ENCODE measurements around the gene DNAAF1.

DNA sequence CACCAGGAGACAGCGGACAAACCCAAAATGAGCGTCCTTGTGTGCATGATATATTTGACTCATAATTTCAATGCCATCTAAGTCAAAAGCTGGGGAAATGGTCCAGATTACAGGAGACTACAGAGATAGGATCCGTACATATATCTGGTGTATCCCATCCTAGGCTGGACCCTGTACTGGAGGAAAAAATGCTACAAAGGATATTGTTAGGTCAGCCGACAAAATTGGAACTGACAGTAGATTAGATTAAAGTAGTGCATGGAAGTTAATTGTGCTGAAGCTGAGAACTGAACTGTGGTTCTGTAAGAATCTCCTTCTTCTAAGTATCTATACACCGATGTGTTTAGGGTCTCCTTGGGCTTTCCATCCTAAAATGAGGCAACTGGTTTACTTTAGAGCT lies 70.4 kb downstream of the DNAAF1 start:
- TF ChIP-seq, protein P1, sequence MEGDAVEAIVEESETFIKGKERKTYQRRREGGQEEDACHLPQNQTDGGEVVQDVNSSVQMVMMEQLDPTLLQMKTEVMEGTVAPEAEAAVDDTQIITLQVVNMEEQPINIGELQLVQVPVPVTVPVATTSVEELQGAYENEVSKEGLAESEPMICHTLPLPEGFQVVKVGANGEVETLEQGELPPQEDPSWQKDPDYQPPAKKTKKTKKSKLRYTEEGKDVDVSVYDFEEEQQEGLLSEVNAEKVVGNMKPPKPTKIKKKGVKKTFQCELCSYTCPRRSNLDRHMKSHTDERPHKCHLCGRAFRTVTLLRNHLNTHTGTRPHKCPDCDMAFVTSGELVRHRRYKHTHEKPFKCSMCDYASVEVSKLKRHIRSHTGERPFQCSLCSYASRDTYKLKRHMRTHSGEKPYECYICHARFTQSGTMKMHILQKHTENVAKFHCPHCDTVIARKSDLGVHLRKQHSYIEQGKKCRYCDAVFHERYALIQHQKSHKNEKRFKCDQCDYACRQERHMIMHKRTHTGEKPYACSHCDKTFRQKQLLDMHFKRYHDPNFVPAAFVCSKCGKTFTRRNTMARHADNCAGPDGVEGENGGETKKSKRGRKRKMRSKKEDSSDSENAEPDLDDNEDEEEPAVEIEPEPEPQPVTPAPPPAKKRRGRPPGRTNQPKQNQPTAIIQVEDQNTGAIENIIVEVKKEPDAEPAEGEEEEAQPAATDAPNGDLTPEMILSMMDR (conservative IDR thresholded peaks at IDR 0.05; ENCODE audit: low read length): no peak
- no peak for TF ChIP-seq EZH2phosphoT487 (IDR thresholded peaks at IDR 0.05; ENCODE audit: borderline replicate concordance)

Data from Loucy (cell line).